Urinary bladder (tissue), 4 donors: ENCODE measurements around the gene QDPR. TPM values are rescaled to one million over a fixed set of nuclear protein-coding genes. Genes with fewer than 3 reads are reported as not detected.
"Not testable (repeated sequence)": the region's sequence is repeated elsewhere in the genome, so short reads cannot be mapped to it uniquely, and the experiment has no call there.

Experiments
- DNase-seq: peaks from one replicate; pipeline ENCODE4 v3.0.0-alpha.2; 2015; ENCODE audit errors: extremely low spot score
- H3K27ac ChIP-seq: one replicate; pipeline ENCODE4 v1.5.1; 2013; ENCODE audit warnings: low read depth, mild to moderate bottlenecking, moderate library complexity
- H3K36me3 ChIP-seq: one replicate; pipeline ENCODE4 v1.6.1; 2013; ENCODE audit warnings: mild to moderate bottlenecking, moderate library complexity; ENCODE audit not compliant: insufficient read depth
- H3K4me1 ChIP-seq: one replicate; pipeline ENCODE4 v1.6.1; 2013; ENCODE audit warnings: mild to moderate bottlenecking, moderate library complexity; ENCODE audit not compliant: insufficient read depth
- H3K4me3 ChIP-seq: one replicate; pipeline ENCODE4 v1.5.1; 2013; ENCODE audit warnings: low read depth, low read length
- WGBS: extraction: QIAGEN DNeasy Blood & Tissue Kit; methylation state at CpG from one replicate; pipeline ENCODE4 v1.1.7; 2013; 5-methylcytosine and 5-hydroxymethylcytosine counted together
- polyA plus RNA-seq: library from polyadenylated mRNA; stranded (reverse); fragments of 200-250 nt; gene quantifications from one replicate; pipeline ENCODE4 v1.2.3, GENCODE V29; 2013
- total RNA-seq: library from RNA; depleted of rRNA; stranded (reverse); fragments of >200 nt; gene quantifications from one replicate; pipeline ENCODE4 v1.2.3, GENCODE V29; 2014
- donor health status: healthy with polysubstance abuse.
- donor health status: healthy.

Gene QDPR
- total and polyA plus RNA-seq, 2 donors: 9.8 to 27.9 TPM

- no peak for DNase-seq
- no peaks in the 10 kb centered on the region for H3K4me1 ChIP-seq
- WGBS: 46% methylated on average over 3 of the region's 3 CpGs
- no peaks in the 10 kb centered on the region for H3K36me3 ChIP-seq
- no peak overlapping the region for H3K4me3 ChIP-seq
- H3K27ac ChIP-seq: no peak overlapping the region
These were observed 32.9 kb upstream of the QDPR start for GRCh38 chr4:17544831-17545234.

- Histone ChIP-seq H3K27ac (no peak overlapping the region), H3K4me3 (no peak overlapping the region), H3K4me1 (no peaks in the 10 kb centered on the region), H3K36me3 (no peaks in the 10 kb centered on the region)
- WGBS: 28% methylated on average over 6 of the region's 6 CpGs
- DNase-seq: no peak
These were observed 32.3 kb upstream of the QDPR start for GRCh38 chr4:17544205-17544604.

GRCh38 chr4:17537060-17537459, 25.2 kb upstream of the QDPR start:
- H3K27ac ChIP-seq, H3K4me3 ChIP-seq, H3K36me3 ChIP-seq, H3K4me1 ChIP-seq, DNase-seq: not testable (repeated sequence)
- WGBS: 90% methylated on average over 6 of the region's 6 CpGs

GRCh38 chr4:17535906-17536305, 24.0 kb upstream of the QDPR start:
- H3K36me3 ChIP-seq: no peaks in the 10 kb centered on the region
- no peak overlapping the region for H3K4me3 ChIP-seq
- 73% methylated on average over 3 of the region's 3 CpGs for WGBS
- DNase-seq: no peak
- no peaks in the 10 kb centered on the region for H3K4me1 ChIP-seq
- no peak overlapping the region for H3K27ac ChIP-seq

GRCh38 chr4:17535242-17535641, 23.4 kb upstream of the QDPR start:
- 89% methylated on average over 4 of the region's 4 CpGs for WGBS
- no peak for DNase-seq

GRCh38 chr4:17534705-17535104, 22.8 kb upstream of the QDPR start:
- Histone ChIP-seq H3K4me3 (no peak overlapping the region), H3K27ac (no peak overlapping the region), H3K4me1 (no peaks in the 10 kb centered on the region), H3K36me3 (no peaks in the 10 kb centered on the region)
- DNase-seq: no peak
- WGBS: 96% methylated on average over 4 of the region's 4 CpGs

More at GRCh38 chr4:17535242-17535641, 23.4 kb upstream of the QDPR start:
- no peaks in the 10 kb centered on the region for H3K36me3 ChIP-seq
- no peak overlapping the region for H3K4me3 ChIP-seq
- H3K27ac ChIP-seq: no peak overlapping the region
- H3K4me1 ChIP-seq: no peaks in the 10 kb centered on the region

- Histone ChIP-seq H3K4me3 (no peak overlapping the region), H3K4me1 (no peaks in the 10 kb centered on the region), H3K36me3 (no peaks in the 10 kb centered on the region), H3K27ac (no peak overlapping the region)
- WGBS: 74% methylated on average over 8 of the region's 8 CpGs
- DNase-seq: no peak
These were observed 19.8 kb upstream of the QDPR start for GRCh38 chr4:17531538-17532285.

GRCh38 chr4:17528551-17529165, 16.8 kb upstream of the QDPR start:
- Histone ChIP-seq H3K4me3 (no peak overlapping the region), H3K27ac (no peak overlapping the region), H3K36me3 (no peaks in the 10 kb centered on the region), H3K4me1 (no peaks in the 10 kb centered on the region)
- no peak for DNase-seq
- 83% methylated on average over 10 of the region's 10 CpGs for WGBS

- Histone ChIP-seq H3K4me3 (no peak overlapping the region), H3K36me3 (no peaks in the 10 kb centered on the region), H3K4me1 (no peaks in the 10 kb centered on the region), H3K27ac (no peak overlapping the region)
- DNase-seq: no peak
- 85% methylated on average over 27 of the region's 27 CpGs for WGBS
These were observed 15.0 kb upstream of the QDPR start for GRCh38 chr4:17526695-17527477.

GRCh38 chr4:17523662-17524061, 11.8 kb upstream of the QDPR start:
- H3K27ac ChIP-seq: no peak overlapping the region
- no peaks in the 10 kb centered on the region for H3K36me3 ChIP-seq
- no peak for DNase-seq
- no peaks in the 10 kb centered on the region for H3K4me1 ChIP-seq
- no peak overlapping the region for H3K4me3 ChIP-seq
- WGBS: 39% methylated on average over 2 of the region's 2 CpGs

GRCh38 chr4:17521595-17521994, 9.7 kb upstream of the QDPR start:
- DNase-seq: no peak
- 84% methylated on average over 5 of the region's 5 CpGs for WGBS
- H3K4me3 ChIP-seq: no peak overlapping the region
- H3K36me3 ChIP-seq: no peaks in the 10 kb centered on the region
- no peaks in the 10 kb centered on the region for H3K4me1 ChIP-seq
- no peak overlapping the region for H3K27ac ChIP-seq

GRCh38 chr4:17517664-17518063, 5.8 kb upstream of the QDPR start:
- no peaks in the 10 kb centered on the region for H3K36me3 ChIP-seq
- DNase-seq: no peak
- no peak overlapping the region for H3K4me3 ChIP-seq
- no peaks in the 10 kb centered on the region for H3K4me1 ChIP-seq
- WGBS: 33% methylated on average over 5 of the region's 5 CpGs
- no peak overlapping the region for H3K27ac ChIP-seq

- H3K4me1 ChIP-seq: no peaks in the 10 kb centered on the region
- WGBS: 44% methylated on average over 1 of the region's 1 CpG
- no peak for DNase-seq
- H3K27ac ChIP-seq: no peak overlapping the region
- H3K4me3 ChIP-seq: no peak overlapping the region
- H3K36me3 ChIP-seq: no peaks in the 10 kb centered on the region
These were observed 5.1 kb upstream of the QDPR start for GRCh38 chr4:17516980-17517379.
